ENCODE data around the gene COL9A1.

Gene COL9A1

GRCh38 chr6:70176842-70177550 is 125.9 kb downstream of the COL9A1 start:
- Histone ChIP-seq H3K27ac (ENCODE audit: low read depth, low read length) (no peak overlapping the region), H2AFZ (ENCODE audit: low read length, unreplicated experiment) (no peak overlapping the region), H3K4me1 (ENCODE audit: control insufficient read depth, insufficient read depth, low read length, unreplicated experiment) (peaks cover 3% of the 10 kb centered on the region), H3K4me3 (ENCODE audit: low read depth, low read length) (no peak overlapping the region), H3K36me3 (ENCODE audit: insufficient read depth, low read length) (no peaks in the 10 kb centered on the region), H3K79me2 (ENCODE audit: control insufficient read depth, insufficient read depth, low read length, unreplicated experiment) (no peaks in the 10 kb centered on the region), H3K27me3 (ENCODE audit: insufficient read depth, low read length) (no peaks in the 10 kb centered on the region)

DNA sequence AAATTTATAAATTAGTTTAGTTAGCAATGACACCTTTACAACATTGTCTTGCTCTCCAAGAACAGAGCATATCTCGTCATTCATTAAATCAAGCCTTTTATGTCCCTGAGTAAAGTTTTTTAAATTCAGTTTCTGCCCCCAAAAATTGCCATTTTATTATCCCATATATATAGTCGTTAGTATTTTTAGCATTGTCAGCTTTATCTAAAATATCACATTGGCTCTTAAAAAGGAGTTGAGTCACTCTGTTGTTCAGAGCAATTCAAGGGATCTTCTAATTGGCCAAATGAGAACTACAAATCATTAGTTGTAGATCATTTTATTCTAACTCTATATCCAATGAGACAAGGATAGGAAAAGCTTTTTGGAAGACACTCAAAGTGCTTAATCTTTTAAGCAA is 127.1 kb downstream of the COL9A1 start:
- H3K4me3 ChIP-seq (ENCODE audit: low read depth, low read length): no peak overlapping the region
- H3K36me3 ChIP-seq (ENCODE audit: insufficient read depth, low read length): no peaks in the 10 kb centered on the region
- H3K27me3 ChIP-seq (ENCODE audit: insufficient read depth, low read length): no peaks in the 10 kb centered on the region
- H3K79me2 ChIP-seq (ENCODE audit: control insufficient read depth, insufficient read depth, low read length, unreplicated experiment): no peaks in the 10 kb centered on the region
- H3K4me1 ChIP-seq (ENCODE audit: control insufficient read depth, insufficient read depth, low read length, unreplicated experiment): no peaks in the 10 kb centered on the region
- H2AFZ ChIP-seq (ENCODE audit: low read length, unreplicated experiment): no peak overlapping the region
- no peak overlapping the region for H3K27ac ChIP-seq (ENCODE audit: low read depth, low read length)

- H3K27me3 ChIP-seq (ENCODE audit: insufficient read depth, low read length): peaks cover 12% of the 10 kb centered on the region
- H3K36me3 ChIP-seq (ENCODE audit: insufficient read depth, low read length): no peaks in the 10 kb centered on the region
- H2AFZ ChIP-seq (ENCODE audit: low read length, unreplicated experiment): no peak overlapping the region
- H3K4me1 ChIP-seq (ENCODE audit: control insufficient read depth, insufficient read depth, low read length, unreplicated experiment): no peaks in the 10 kb centered on the region
- no peak overlapping the region for H3K27ac ChIP-seq (ENCODE audit: low read depth, low read length)
- no peak overlapping the region for H3K4me3 ChIP-seq (ENCODE audit: low read depth, low read length)
- H3K79me2 ChIP-seq (ENCODE audit: control insufficient read depth, insufficient read depth, low read length, unreplicated experiment): no peaks in the 10 kb centered on the region
Measured at GRCh38 chr6:70172252-70172651, 130.6 kb downstream of the COL9A1 start.

DNA sequence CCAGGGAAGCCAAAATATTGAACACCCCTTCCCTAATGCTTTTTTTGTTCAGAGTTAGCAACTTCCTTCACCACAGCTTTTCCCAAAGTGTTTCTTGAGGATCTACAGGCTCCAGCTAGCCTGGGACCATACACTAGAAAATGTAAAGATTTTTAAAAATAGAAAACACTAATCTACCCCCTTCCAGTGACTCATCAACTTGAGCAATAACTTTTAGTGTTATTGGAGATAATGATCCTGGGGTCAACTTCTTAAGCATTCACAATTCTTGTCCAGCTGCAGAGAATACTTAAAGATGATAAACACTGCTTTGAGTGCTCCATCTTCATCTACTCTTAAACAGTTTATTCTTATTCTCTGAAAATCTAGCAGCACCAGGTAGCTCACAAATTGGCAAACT is 131.6 kb downstream of the COL9A1 start:
- no peak overlapping the region for H2AFZ ChIP-seq (ENCODE audit: low read length, unreplicated experiment)
- no peaks in the 10 kb centered on the region for H3K36me3 ChIP-seq (ENCODE audit: insufficient read depth, low read length)
- H3K4me1 ChIP-seq (ENCODE audit: control insufficient read depth, insufficient read depth, low read length, unreplicated experiment): no peaks in the 10 kb centered on the region
- H3K27ac ChIP-seq (ENCODE audit: low read depth, low read length): no peak overlapping the region
- peaks cover 18% of the 10 kb centered on the region for H3K27me3 ChIP-seq (ENCODE audit: insufficient read depth, low read length)
- no peaks in the 10 kb centered on the region for H3K79me2 ChIP-seq (ENCODE audit: control insufficient read depth, insufficient read depth, low read length, unreplicated experiment)
- no peak overlapping the region for H3K4me3 ChIP-seq (ENCODE audit: low read depth, low read length)

DNA sequence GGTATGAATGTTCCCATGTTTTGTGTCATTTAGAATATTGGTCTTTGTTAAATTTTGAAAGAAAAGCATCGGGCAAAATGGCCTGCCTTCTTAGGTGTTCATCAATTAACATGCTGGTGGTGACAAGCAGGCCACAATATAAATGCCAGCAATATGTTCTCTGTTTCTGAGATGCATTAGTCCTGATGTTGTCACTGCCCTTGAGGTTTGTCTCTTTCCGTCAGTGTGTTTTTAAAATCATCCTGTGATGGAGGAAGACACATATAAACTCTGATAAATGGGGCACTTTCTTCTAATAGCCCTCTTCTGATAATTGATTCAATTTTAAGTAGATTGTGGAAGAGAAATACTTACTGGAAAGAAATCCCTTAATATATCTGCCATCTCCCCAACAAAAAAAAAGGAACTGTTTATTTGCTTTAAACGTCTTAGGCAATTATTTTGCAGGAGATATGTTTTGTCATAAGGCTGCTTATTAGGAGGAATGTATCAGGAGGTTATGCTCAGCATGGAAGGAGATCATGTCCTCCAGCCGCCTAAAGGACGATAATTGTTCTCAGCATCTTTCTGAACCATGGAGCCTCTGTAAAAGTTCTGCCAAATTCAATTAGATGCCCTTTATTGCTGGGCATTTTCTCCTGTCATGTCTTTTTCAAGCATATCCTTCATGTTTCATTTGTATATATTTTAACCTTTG is 134.1 kb downstream of the COL9A1 start:
- H3K4me1 ChIP-seq (ENCODE audit: control insufficient read depth, insufficient read depth, low read length, unreplicated experiment): no peaks in the 10 kb centered on the region
- no peaks in the 10 kb centered on the region for H3K79me2 ChIP-seq (ENCODE audit: control insufficient read depth, insufficient read depth, low read length, unreplicated experiment)
- no peak overlapping the region for H3K27ac ChIP-seq (ENCODE audit: low read depth, low read length)
- no peaks in the 10 kb centered on the region for H3K36me3 ChIP-seq (ENCODE audit: insufficient read depth, low read length)
- peaks cover 26% of the 10 kb centered on the region for H3K27me3 ChIP-seq (ENCODE audit: insufficient read depth, low read length)
- no peak overlapping the region for H3K4me3 ChIP-seq (ENCODE audit: low read depth, low read length)
- H2AFZ ChIP-seq (ENCODE audit: low read length, unreplicated experiment): no peak overlapping the region
